Measurements from ENCODE around the gene PTPN2. TPM values are rescaled to one million over a fixed set of nuclear protein-coding genes. Genes with fewer than 3 reads are reported as not detected.

The PTPN2 gene
- total RNA-seq, 1 donor from 2014 or later, result 25.9 TPM

DNA sequence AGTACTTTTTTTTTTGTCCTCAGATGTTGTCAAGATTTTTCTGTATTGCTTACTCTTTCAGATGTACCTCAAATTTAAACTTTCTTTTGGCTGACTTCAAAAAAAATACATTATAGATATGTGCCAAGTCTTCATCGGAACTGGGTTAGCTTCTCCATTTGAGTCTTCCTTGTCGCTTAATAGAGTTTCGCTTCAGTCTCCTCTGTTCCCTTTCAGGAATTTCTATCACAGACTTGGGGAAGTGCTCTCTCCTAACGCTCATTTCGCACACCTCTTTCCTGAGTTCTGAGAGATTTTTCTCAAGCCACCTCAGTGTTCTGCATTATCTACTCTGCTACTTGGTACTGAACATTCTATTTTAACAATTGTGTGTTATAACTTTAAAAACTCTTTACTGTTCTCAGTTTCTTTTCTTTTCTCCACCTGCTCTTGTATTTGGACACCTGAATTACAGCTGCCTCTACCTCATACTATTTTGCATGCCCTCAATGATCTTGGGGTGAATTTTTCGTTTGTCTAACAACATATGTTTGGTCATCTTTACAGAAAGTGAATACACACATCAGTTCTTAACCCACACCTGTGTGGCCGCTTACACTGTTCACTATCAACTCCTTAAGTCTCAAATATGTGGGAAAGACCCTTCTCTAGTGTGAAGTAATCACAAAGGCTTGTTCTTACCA lies 16.5 kb downstream of the PTPN2 start:
- Histone ChIP-seq H3K79me2 (ENCODE audit: insufficient read depth, low read length) (peaks cover 48% of the 10 kb centered on the region), H3K4me1 (ENCODE audit: insufficient read depth, low read length) (peaks cover 1% of the 10 kb centered on the region), H3K27me3 (ENCODE audit: insufficient read depth, low read length) (no peaks in the 10 kb centered on the region), H3K27ac (ENCODE audit: low read depth, low read length) (no peak overlapping the region), H3K9ac (ENCODE audit: low read length) (no peak overlapping the region), H3K9me3 (ENCODE audit: insufficient read depth, low read depth, low read length) (no peaks in the 10 kb centered on the region), H4K20me1 (ENCODE audit: insufficient read depth, low read length) (peaks cover 41% of the 10 kb centered on the region), H3K36me3 (ENCODE audit: insufficient read depth, low read length) (no peaks in the 10 kb centered on the region), H3K4me3 (ENCODE audit: insufficient read depth, low read depth, low read length) (no peak overlapping the region), H3K4me2 (ENCODE audit: low read length) (no peak overlapping the region), H2AFZ (ENCODE audit: low read depth, low read length) (no peak overlapping the region)
- H3K4me1 Mint-ChIP-seq (ENCODE audit: low read depth, unreplicated experiment), result peaks cover 2% of the 10 kb centered on the region
- DNase-seq (ENCODE audit: low read depth) (no peak), FAIRE-seq (no peak)
- no peaks in the 10 kb centered on the region for H3K27me3 Mint-ChIP-seq (ENCODE audit: low read depth, unreplicated experiment)
- H3K9me3 Mint-ChIP-seq (ENCODE audit: unreplicated experiment), result no peaks in the 10 kb centered on the region
- TF ChIP-seq EZH2 (IDR thresholded peaks at IDR 0.05; ENCODE audit: insufficient read depth, low read length), result no peak
- no peak for TF ChIP-seq CTCF (IDR thresholded peaks at IDR 0.05; ENCODE audit: insufficient read depth, low read depth, low read length)
- peaks cover 3% of the 10 kb centered on the region for H3K36me3 Mint-ChIP-seq (ENCODE audit: low read depth, unreplicated experiment)
- no peak overlapping the region for H3K27ac Mint-ChIP-seq (ENCODE audit: unreplicated experiment)
- no peak overlapping the region for H3K4me3 Mint-ChIP-seq (ENCODE audit: unreplicated experiment)

GRCh38 chr18:12863687-12864216 lies 20.3 kb downstream of the PTPN2 start:
- Histone ChIP-seq H4K20me1 (ENCODE audit: insufficient read depth, low read length) (peaks cover 48% of the 10 kb centered on the region), H3K4me3 (ENCODE audit: insufficient read depth, low read depth, low read length) (no peak overlapping the region), H3K9me3 (ENCODE audit: insufficient read depth, low read depth, low read length) (no peaks in the 10 kb centered on the region), H3K36me3 (ENCODE audit: insufficient read depth, low read length) (no peaks in the 10 kb centered on the region), H3K27me3 (ENCODE audit: insufficient read depth, low read length) (no peaks in the 10 kb centered on the region), H3K4me1 (ENCODE audit: insufficient read depth, low read length) (peaks cover 5% of the 10 kb centered on the region), H2AFZ (ENCODE audit: low read depth, low read length) (no peak overlapping the region), H3K27ac (ENCODE audit: low read depth, low read length) (no peak overlapping the region), H3K4me2 (ENCODE audit: low read length) (no peak overlapping the region), H3K9ac (ENCODE audit: low read length) (no peak overlapping the region), H3K79me2 (ENCODE audit: insufficient read depth, low read length) (peaks cover 57% of the 10 kb centered on the region)
- Mint-ChIP-seq H3K27me3 (ENCODE audit: low read depth, unreplicated experiment) (no peaks in the 10 kb centered on the region), H3K4me1 (ENCODE audit: low read depth, unreplicated experiment) (peaks cover 17% of the 10 kb centered on the region), H3K9me3 (ENCODE audit: unreplicated experiment) (no peaks in the 10 kb centered on the region), H3K4me3 (ENCODE audit: unreplicated experiment) (no peak overlapping the region), H3K36me3 (ENCODE audit: low read depth, unreplicated experiment) (no peaks in the 10 kb centered on the region), H3K27ac (ENCODE audit: unreplicated experiment) (no peak overlapping the region)
- no peak for TF ChIP-seq CTCF (IDR thresholded peaks at IDR 0.05; ENCODE audit: insufficient read depth, low read depth, low read length)
- no peak for TF ChIP-seq EZH2 (IDR thresholded peaks at IDR 0.05; ENCODE audit: insufficient read depth, low read length)
- FAIRE-seq (peak; percentile 39), DNase-seq (ENCODE audit: low read depth) (no peak)

GRCh38 chr18:12862874-12863482 lies 21.1 kb downstream of the PTPN2 start:
- no peaks in the 10 kb centered on the region for H3K27me3 Mint-ChIP-seq (ENCODE audit: low read depth, unreplicated experiment)
- no peak for TF ChIP-seq EZH2 (IDR thresholded peaks at IDR 0.05; ENCODE audit: insufficient read depth, low read length)
- TF ChIP-seq CTCF (IDR thresholded peaks at IDR 0.05; ENCODE audit: insufficient read depth, low read depth, low read length), result no peak
- peak overlapping the region; percentile 43 for H3K27ac Mint-ChIP-seq (ENCODE audit: unreplicated experiment)
- Histone ChIP-seq H3K9me3 (ENCODE audit: insufficient read depth, low read depth, low read length) (no peaks in the 10 kb centered on the region), H3K4me1 (ENCODE audit: insufficient read depth, low read length) (peaks cover 5% of the 10 kb centered on the region), H3K4me3 (ENCODE audit: insufficient read depth, low read depth, low read length) (no peak overlapping the region), H4K20me1 (ENCODE audit: insufficient read depth, low read length) (peaks cover 46% of the 10 kb centered on the region), H2AFZ (ENCODE audit: low read depth, low read length) (no peak overlapping the region), H3K27ac (ENCODE audit: low read depth, low read length) (no peak overlapping the region), H3K36me3 (ENCODE audit: insufficient read depth, low read length) (no peaks in the 10 kb centered on the region), H3K79me2 (ENCODE audit: insufficient read depth, low read length) (peaks cover 61% of the 10 kb centered on the region), H3K9ac (ENCODE audit: low read length) (no peak overlapping the region), H3K4me2 (ENCODE audit: low read length) (no peak overlapping the region), H3K27me3 (ENCODE audit: insufficient read depth, low read length) (no peaks in the 10 kb centered on the region)
- H3K36me3 Mint-ChIP-seq (ENCODE audit: low read depth, unreplicated experiment), result no peaks in the 10 kb centered on the region
- H3K9me3 Mint-ChIP-seq (ENCODE audit: unreplicated experiment), result no peaks in the 10 kb centered on the region
- FAIRE-seq (no peak), DNase-seq (ENCODE audit: low read depth) (no peak)
- H3K4me3 Mint-ChIP-seq (ENCODE audit: unreplicated experiment), result no peak overlapping the region
- H3K4me1 Mint-ChIP-seq (ENCODE audit: low read depth, unreplicated experiment), result peaks cover 17% of the 10 kb centered on the region

Data from astrocyte (in vitro differentiated cells and primary cell).